CD14-positive monocyte (primary cell): ENCODE data around the gene INPP5B. TPM values are rescaled to one million over a fixed set of nuclear protein-coding genes. Genes with fewer than 3 reads are reported as not detected.
"Not testable (repeated sequence)": the region's sequence is repeated elsewhere in the genome, so short reads cannot be mapped to it uniquely, and the experiment has no call there.

ENCODE experiments used
- DNase-seq, 3 donors: peaks; one replicate each; pipeline ENCODE4 v3.0.0-alpha.2; 2011 to 2022
- H2AFZ ChIP-seq: 2 replicates; pipeline ENCODE4 v1.6.0; 2012; ENCODE audit warnings: mild to moderate bottlenecking, low read depth, low read length, inconsistent platforms; ENCODE audit not compliant: insufficient read depth, poor library complexity, severe bottlenecking
- H3K27ac ChIP-seq, 2 donors: 1 replicate in 1 of 2; 2 replicates in 1 of 2; pipeline ENCODE4 v1.5.1; 2012 to 2013; ENCODE audit warnings: low read length in 2 of 2, control low read depth in 1 of 2, inconsistent platforms in 1 of 2, low read depth in 1 of 2, mild to moderate bottlenecking in 1 of 2
- H3K27me3 ChIP-seq, 2 donors: one replicate each; pipeline versions ENCODE4 v1.6.0 to v1.6.1; 2011 to 2013; ENCODE audit warnings: low read length in 2 of 2; ENCODE audit not compliant: control insufficient read depth in 2 of 2, insufficient read depth in 2 of 2
- H3K36me3 ChIP-seq, 2 donors: replicated peaks in 1 of 2; 1 replicate in 1 of 2; 2 replicates in 1 of 2; pipeline versions ENCODE4 v1.5.1 to v1.6.1; 2012 to 2013; ENCODE audit warnings: low read length in 2 of 2, control low read depth in 1 of 2, inconsistent platforms in 1 of 2, mild to moderate bottlenecking in 1 of 2; ENCODE audit not compliant: insufficient read depth in 2 of 2, control insufficient read depth in 1 of 2
- H3K4me1 ChIP-seq, 2 donors: 1 replicate in 1 of 2; 2 replicates in 1 of 2; pipeline versions ENCODE4 v1.5.1 to v1.6.1; 2012 to 2013; ENCODE audit warnings: low read length in 2 of 2, control low read depth in 1 of 2, inconsistent platforms in 1 of 2, mild to moderate bottlenecking in 1 of 2, moderate library complexity in 1 of 2; ENCODE audit not compliant: insufficient read depth in 2 of 2, control insufficient read depth in 1 of 2
- H3K4me2 ChIP-seq: replicated peaks from 2 replicates; pipeline ENCODE3; 2012; ENCODE audit warnings: low read length, moderate library complexity, mild to moderate bottlenecking; ENCODE audit not compliant: poor library complexity, severe bottlenecking; ENCODE audit errors: extremely low read depth
- H3K4me3 ChIP-seq, 3 experiments: fragments of 200-600 bp in 1 of 3; sonication (generic) in 1 of 3; replicated peaks in 1 of 3; 1 replicate in 2 of 3; 2 replicates in 1 of 3; pipeline ENCODE4 v1.5.1; 2011 to 2013; ENCODE audit warnings: low read length in 3 of 3, mild to moderate bottlenecking in 3 of 3, control low read depth in 2 of 3, low read depth in 2 of 3, inconsistent platforms in 1 of 3, moderate library complexity in 1 of 3
- H3K79me2 ChIP-seq: 2 replicates; pipeline ENCODE4 v1.6.0; 2012; ENCODE audit warnings: mild to moderate bottlenecking, control low read depth, inconsistent platforms, low read length, moderate library complexity; ENCODE audit not compliant: insufficient read depth
- H3K9ac ChIP-seq: 2 replicates; pipeline ENCODE4 v1.6.0; 2017; ENCODE audit warnings: low read length, mild to moderate bottlenecking; ENCODE audit not compliant: insufficient read depth, poor library complexity, severe bottlenecking
- H3K9me3 ChIP-seq, 2 donors: replicated peaks in 1 of 2; 1 replicate in 1 of 2; 2 replicates in 1 of 2; pipeline versions ENCODE4 v1.5.1 to v1.6.1; 2012 to 2013; ENCODE audit warnings: low read length in 2 of 2, control low read depth in 1 of 2; ENCODE audit not compliant: control insufficient read depth in 1 of 2, insufficient read depth in 1 of 2
- H4K20me1 ChIP-seq: 2 replicates; pipeline ENCODE4 v1.6.0; 2012; ENCODE audit warnings: mild to moderate bottlenecking, low read length, control low read depth, moderate library complexity; ENCODE audit not compliant: insufficient read depth
- H3K27ac Mint-ChIP-seq, 7 donors: one replicate each; pipeline ENCODE4 v1.8.0; 2020; ENCODE audit warnings: mild to moderate bottlenecking in 7 of 7, mixed read lengths in 7 of 7, moderate library complexity in 6 of 7, inconsistent platforms in 2 of 7
- H3K27me3 Mint-ChIP-seq, 3 donors: one replicate each; pipeline ENCODE4 v1.8.0; 2021 to 2022; ENCODE audit warnings: low read depth in 3 of 3, mild to moderate bottlenecking in 3 of 3, mixed read lengths in 3 of 3, moderate library complexity in 3 of 3, inconsistent platforms in 1 of 3
- H3K36me3 Mint-ChIP-seq, 2 donors: one replicate each; pipeline ENCODE4 v1.8.0; 2020; ENCODE audit warnings: mixed read lengths in 2 of 2, inconsistent platforms in 1 of 2, mild to moderate bottlenecking in 1 of 2
- H3K4me1 Mint-ChIP-seq: one replicate; pipeline ENCODE4 v1.8.0; 2020; ENCODE audit warnings: mild to moderate bottlenecking, mixed read lengths
- H3K4me3 Mint-ChIP-seq, 2 donors: one replicate each; pipeline ENCODE4 v1.8.0; 2020; ENCODE audit warnings: mild to moderate bottlenecking in 2 of 2, mixed read lengths in 2 of 2, moderate library complexity in 1 of 2
- H3K9me3 Mint-ChIP-seq, 7 donors: one replicate each; pipeline ENCODE4 v1.8.0; 2020 to 2022; ENCODE audit warnings: mixed read lengths in 7 of 7, mild to moderate bottlenecking in 6 of 7, moderate library complexity in 6 of 7, inconsistent platforms in 2 of 7
- CTCF ChIP-seq: fragments of 200-600 bp; IDR thresholded peaks from one replicate; pipeline ENCODE4 v1.8.0; 2022; ENCODE audit warnings: antibody characterized with exemption, mild to moderate bottlenecking
- WGBS: methylation state at CpG from one replicate; pipeline ENCODE4 v1.1.5; 2013; ENCODE audit warnings: missing lambda C conversion rate; ENCODE audit not compliant: insufficient coverage; 5-methylcytosine and 5-hydroxymethylcytosine counted together
- intact Hi-C, 2 donors: fragments of 100-400 bp; cut with micrococcal nuclease; formaldehyde crosslinking; loops; one replicate each; pipeline versions ENCODE4 v1.15.0 to v1.15.1; 2023
- polyA plus RNA-seq, 3 donors: library from polyadenylated mRNA; depleted of rRNA in 1 of 3; unstranded in 2 of 3; stranded (reverse) in 1 of 3; fragments of 300-500 nt in 2 of 3; fragments of >200 nt in 1 of 3; fragmentation: Illumina TruSeq in 2 of 3; gene quantifications; 1 replicate in 2 of 3; 2 replicates in 1 of 3; pipeline ENCODE4 v1.2.3, GENCODE V29; 2012 to 2021

The INPP5B gene
- polyA plus RNA-seq, 3 donors, result 3.0 to 13.1 (median 5.8) TPM

DNA sequence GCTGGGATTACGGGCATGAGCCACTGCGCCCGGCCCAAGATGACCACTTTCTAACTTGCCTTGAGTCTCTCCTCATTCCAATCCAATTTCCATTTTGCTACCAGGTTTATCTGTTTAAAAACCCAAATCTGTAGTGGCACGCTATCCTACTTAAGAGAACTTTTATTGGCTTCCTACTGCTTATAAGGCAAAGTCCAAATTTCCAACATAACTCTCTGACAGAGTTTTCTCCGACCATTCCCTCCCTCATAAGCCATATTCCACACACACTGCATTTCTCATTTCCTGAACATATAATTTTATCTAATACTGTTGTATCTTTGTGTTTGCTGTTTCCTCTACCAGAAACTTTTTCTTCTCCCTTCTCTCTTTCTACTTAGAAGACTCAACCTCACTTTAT lies 27.7 kb upstream of the INPP5B start:
- Histone ChIP-seq H3K4me1 (no peaks in the 10 kb centered on the region), H3K79me2 (peaks cover 4% of the 10 kb centered on the region), H3K4me2 (no peak overlapping the region), H3K9me3 (no peaks in the 10 kb centered on the region), H3K27me3 (no peaks in the 10 kb centered on the region), H3K4me3 (no peak overlapping the region), H3K36me3 (peaks cover 55 to 89% of the 10 kb centered on the region in 2 donors), H2AFZ (no peak overlapping the region), H3K9ac (no peak overlapping the region), H3K27ac (no peak overlapping the region), H4K20me1 (no peaks in the 10 kb centered on the region)
- intact Hi-C loops, result loop anchor here in 1 of 2 donors (10.0 kb wide), 1 partner anchor 90 kb away; no protein-coding TSS in a partner anchor
- no peak for DNase-seq
- no peaks in the 10 kb centered on the region for H3K27me3 Mint-ChIP-seq
- 100% methylated on average over 3 of the region's 5 CpGs for WGBS
- no peaks in the 10 kb centered on the region for H3K4me1 Mint-ChIP-seq
- no peak overlapping the region for H3K4me3 Mint-ChIP-seq
- TF ChIP-seq CTCF, result no peak
- H3K27ac Mint-ChIP-seq, result peak overlapping the region in 1 of 7 donors; percentile 44
- peaks cover 88 to 100% of the 10 kb centered on the region in 2 donors for H3K36me3 Mint-ChIP-seq
- H3K9me3 Mint-ChIP-seq, result peaks cover 0 to 3% (median 0%) of the 10 kb centered on the region in 7 donors

GRCh38 chr1:37973684-37974083 lies 26.8 kb upstream of the INPP5B start:
- not testable (repeated sequence) for H3K27ac ChIP-seq, H3K4me3 ChIP-seq, H3K27me3 Mint-ChIP-seq, H3K4me3 Mint-ChIP-seq, H3K79me2 ChIP-seq, H3K9me3 ChIP-seq, H4K20me1 ChIP-seq, H3K4me1 ChIP-seq, H3K9me3 Mint-ChIP-seq, H3K9ac ChIP-seq, H3K27ac Mint-ChIP-seq, H3K27me3 ChIP-seq, H3K4me2 ChIP-seq, DNase-seq, H3K4me1 Mint-ChIP-seq, H2AFZ ChIP-seq
- H3K36me3 Mint-ChIP-seq, result peaks cover 88 to 100% of the 10 kb centered on the region in 2 donors
- no CpG with 5 or more reads among the region's 5 CpGs for WGBS
- peaks cover 55 to 89% of the 10 kb centered on the region in 2 donors for H3K36me3 ChIP-seq
- intact Hi-C loops, result loop anchor here in 1 of 2 donors (10.0 kb wide), 1 partner anchor 89 kb away; no protein-coding TSS in a partner anchor
